CD4-positive, alpha-beta T cell treated with Interferon gamma for 1 hour (primary cell): ENCODE measurements around the gene ATP5MC2.
"Not testable (repeated sequence)": the region's sequence is repeated elsewhere in the genome, so short reads cannot be mapped to it uniquely, and the experiment has no call there.

Experiments used
- DNase-seq: peaks from one replicate; pipeline ENCODE4 v3.0.0-alpha.2; 2020

The ATP5MC2 gene

GRCh38 chr12:53688134-53688533, 12.3 kb upstream of the ATP5MC2 start:
- no peak for DNase-seq

- no peak for DNase-seq
Measured at GRCh38 chr12:53686436-53686835, 10.6 kb upstream of the ATP5MC2 start.

DNA sequence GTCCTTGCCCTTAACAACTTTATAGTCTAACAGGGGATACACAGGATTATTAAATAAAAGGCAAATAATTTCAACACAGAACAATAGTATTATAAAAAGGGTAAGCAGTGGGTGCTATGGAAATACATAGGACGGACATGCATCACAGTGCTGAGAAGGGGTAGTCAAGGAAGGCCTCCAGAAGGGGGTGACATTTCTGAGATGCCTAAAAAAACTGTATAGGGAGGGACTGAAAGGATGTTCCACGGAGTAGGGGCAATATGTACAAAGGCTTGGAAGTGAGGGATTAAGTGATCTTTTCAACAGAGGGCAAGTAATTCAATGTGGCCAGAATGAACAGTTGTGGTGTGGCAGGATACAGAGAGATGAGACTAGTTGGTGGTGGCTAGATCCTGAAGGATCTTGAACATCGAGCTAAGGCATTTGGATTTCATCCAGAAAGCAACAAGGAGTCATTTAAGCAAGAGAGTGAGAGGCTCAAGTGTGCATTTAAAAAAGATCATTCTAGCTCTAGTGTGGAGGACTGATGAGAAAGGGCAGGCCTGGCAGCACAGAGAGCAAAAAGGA, 8.9 kb upstream of the ATP5MC2 start:
- no peak for DNase-seq

GRCh38 chr12:53683983-53684382, 8.1 kb upstream of the ATP5MC2 start:
- DNase-seq, result no peak

DNA sequence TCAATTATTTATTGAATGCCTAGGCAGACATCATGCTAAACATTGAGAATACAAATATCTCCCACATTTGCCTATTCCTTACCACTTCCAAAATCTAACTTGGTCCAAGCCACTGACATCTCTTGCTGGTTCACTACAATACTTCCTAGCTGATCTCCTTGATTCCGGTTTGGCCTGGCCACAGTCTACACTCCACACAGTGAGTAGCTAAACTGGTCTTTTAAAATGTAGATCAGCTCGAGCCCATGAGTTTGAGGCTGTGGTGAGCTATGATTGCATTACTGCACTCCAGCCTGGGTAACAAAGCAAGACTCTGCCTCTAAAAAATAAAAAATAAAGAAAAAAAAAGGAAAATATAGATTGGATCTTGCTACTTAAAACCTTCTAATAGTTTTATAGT, 7.6 kb upstream of the ATP5MC2 start:
- DNase-seq, result no peak

DNA sequence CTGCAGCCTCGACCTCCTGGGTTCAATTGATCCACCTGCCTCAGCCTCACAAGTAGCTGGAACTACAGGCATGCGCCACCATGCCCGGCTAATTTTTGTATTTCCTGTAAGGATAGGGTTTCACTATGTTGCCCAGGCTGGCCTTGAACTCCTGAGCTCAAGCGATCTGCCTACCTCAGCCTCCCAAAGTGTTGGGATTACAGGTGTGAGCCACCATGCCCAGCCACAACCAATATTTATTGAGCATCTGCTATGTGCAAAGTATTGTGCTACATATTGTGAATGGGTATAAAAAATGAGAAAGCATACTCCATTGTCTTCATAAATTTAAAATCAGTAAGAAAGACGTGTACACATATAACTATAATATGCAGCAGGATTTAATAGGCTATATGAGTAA, 4.2 kb upstream of the ATP5MC2 start:
- not testable (repeated sequence) for DNase-seq

GRCh38 chr12:53677800-53678148, 1.9 kb upstream of the ATP5MC2 start:
- DNase-seq, result no peak

- no peak for DNase-seq
Measured at GRCh38 chr12:53677016-53677799, 1.3 kb upstream of the ATP5MC2 start.

GRCh38 chr12:53676656-53677015, 753 bp upstream of the ATP5MC2 start:
- DNase-seq, result no peak

GRCh38 chr12:53674977-53675700, 744 bp downstream of the ATP5MC2 start:
- no peak for DNase-seq

GRCh38 chr12:53670971-53671370, 4.9 kb downstream of the ATP5MC2 start:
- no peak for DNase-seq

- no peak for DNase-seq
Measured at GRCh38 chr12:53670308-53670707, 5.6 kb downstream of the ATP5MC2 start.

DNA sequence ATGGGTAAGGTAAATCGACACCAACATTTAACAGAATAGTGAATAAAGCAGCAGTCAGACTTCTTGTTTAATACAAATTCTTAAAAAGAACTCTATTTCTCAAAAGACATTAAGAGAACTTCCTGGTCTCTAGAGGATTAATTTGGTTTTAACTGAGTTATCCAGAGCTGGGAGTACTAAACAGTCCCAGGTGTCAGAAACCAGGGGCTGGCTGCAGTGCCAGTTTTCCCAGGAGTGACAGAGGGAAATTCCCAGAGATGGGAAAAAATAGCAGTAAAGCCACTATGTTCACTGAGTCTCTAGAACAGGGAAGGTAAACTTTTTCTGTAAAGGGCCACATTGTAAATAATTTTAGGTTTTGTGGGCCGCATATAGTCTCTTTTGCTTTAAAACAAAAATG, 8.8 kb downstream of the ATP5MC2 start:
- no peak for DNase-seq

- DNase-seq, result no peak
Measured at GRCh38 chr12:53664936-53665335, 10.9 kb downstream of the ATP5MC2 start.

DNA sequence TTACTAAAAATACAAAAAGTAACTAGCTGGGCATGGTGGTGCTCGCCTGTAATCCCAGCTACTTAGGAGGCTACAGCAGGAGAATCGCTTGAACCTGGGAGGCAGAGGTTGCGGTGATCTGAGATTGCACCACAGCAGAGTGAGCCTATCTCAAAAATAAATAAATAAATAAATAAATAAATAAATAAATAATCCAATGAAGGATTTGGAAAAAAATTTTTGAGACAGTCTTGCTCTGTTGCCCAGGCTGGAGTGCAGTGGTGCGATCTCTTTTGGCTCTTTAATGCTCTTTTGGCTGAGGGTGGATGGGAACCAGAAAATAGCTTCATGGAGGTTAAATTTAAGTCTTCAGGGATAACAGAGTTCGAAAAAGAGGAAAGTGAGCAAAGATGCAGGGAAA, 11.7 kb downstream of the ATP5MC2 start:
- DNase-seq, result no peak

- no peak for DNase-seq
Measured at GRCh38 chr12:53660041-53660440, 15.8 kb downstream of the ATP5MC2 start.

- no peak for DNase-seq
Measured at GRCh38 chr12:53659571-53659981, 16.3 kb downstream of the ATP5MC2 start.

DNA sequence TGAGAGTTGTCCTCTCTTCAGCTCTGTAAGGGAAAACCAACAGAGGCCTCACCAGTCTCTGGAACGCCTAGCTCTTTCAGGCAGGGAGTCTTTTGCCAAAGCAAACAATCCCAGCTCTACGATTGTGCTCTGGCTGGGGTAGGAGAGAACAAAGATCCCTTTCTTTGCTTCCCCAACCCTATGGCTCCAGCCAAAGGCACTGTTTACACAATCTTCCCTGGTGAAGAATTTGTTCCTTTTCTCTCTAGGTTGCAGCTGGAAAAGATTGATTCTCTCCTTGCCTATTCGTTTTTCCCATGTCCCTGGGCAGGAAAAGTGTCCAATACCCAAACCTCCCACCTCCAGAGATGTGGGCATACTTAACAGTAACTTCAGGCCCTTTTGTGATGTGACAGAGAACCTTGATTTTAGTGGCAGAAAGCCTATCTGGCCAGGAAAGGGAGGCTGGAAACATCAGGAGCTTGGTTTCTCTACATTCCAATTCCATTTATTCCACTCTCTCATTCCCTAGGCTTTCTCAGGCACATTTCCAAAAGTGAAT, 16.8 kb downstream of the ATP5MC2 start:
- no peak for DNase-seq

DNA sequence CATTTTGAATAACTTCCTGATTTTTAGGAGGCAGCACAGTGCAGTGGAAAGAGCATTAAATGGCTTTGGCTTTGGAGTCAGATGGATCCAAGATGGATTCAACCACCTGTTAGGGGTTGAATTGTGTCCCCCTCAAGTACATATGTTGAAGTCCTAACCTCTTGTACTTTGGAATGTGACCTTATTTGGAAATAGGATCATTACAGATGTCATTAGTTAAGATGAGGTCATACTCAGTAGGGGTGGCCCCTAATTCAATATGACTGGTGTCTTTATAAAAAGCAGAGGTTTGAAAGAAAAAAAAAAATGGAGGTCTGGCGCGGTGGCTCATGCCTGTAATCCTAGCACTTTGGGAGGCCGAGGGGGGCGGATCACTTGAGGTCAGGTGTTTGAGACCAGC, 18.8 kb downstream of the ATP5MC2 start:
- DNase-seq, result no peak

GRCh38 chr12:53653595-53653994, 22.3 kb downstream of the ATP5MC2 start:
- no peak for DNase-seq

GRCh38 chr12:53652366-53652765, 23.5 kb downstream of the ATP5MC2 start:
- no peak for DNase-seq

GRCh38 chr12:53651737-53652136, 24.1 kb downstream of the ATP5MC2 start:
- DNase-seq, result no peak

GRCh38 chr12:53646300-53646699, 29.6 kb downstream of the ATP5MC2 start:
- not testable (repeated sequence) for DNase-seq

DNA sequence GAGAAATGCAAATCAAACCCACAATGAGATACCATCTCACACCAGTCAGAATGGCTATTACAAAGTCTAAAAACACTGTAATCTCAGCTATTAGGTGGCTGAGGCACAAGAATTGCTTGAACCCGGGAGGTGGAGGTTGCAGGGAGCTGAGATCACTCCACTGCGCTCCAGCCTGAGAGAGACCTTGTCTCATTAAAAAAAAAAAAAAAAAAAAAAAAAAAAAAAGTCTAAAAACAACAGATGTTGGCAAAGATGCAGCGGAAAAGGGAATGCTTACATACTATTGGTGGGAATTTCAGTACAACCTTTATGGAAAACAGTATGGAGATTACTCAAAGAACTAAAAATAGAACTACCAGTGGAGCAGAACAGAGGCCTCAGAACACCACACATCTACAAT, 30.7 kb downstream of the ATP5MC2 start:
- no peak for DNase-seq
